MM.1S (cell line): ENCODE data around the gene USF1.
"Not testable (repeated sequence)": the region's sequence is repeated elsewhere in the genome, so short reads cannot be mapped to it uniquely, and the experiment has no call there.

ENCODE experiments used
- DNase-seq: peaks from one replicate; pipeline ENCODE4 v3.0.0-alpha.2; 2015
- H2AFZ ChIP-seq: fragments of 300-600 bp; sonication (generic); 2 replicates; pipeline ENCODE4 v1.6.0; 2016; ENCODE audit warnings: antibody characterized with exemption, low read length
- H3F3A ChIP-seq: fragments of 300-600 bp; sonication (generic); 2 replicates; pipeline ENCODE4 v1.6.1; 2016; ENCODE audit warnings: mild to moderate bottlenecking, antibody characterized with exemption, low read length, moderate library complexity, mixed read lengths; ENCODE audit not compliant: insufficient read depth
- H3K27ac ChIP-seq: fragments of 300-600 bp; sonication (generic); 2 replicates; pipeline ENCODE4 v1.5.1; 2016; ENCODE audit warnings: mild to moderate bottlenecking, low read length
- H3K27me3 ChIP-seq: fragments of 300-600 bp; sonication (generic); replicated peaks from 2 replicates; pipeline ENCODE4 v1.6.0; 2016; ENCODE audit warnings: low read length; ENCODE audit not compliant: insufficient read depth
- H3K36me3 ChIP-seq: fragments of 300-600 bp; sonication (generic); replicated peaks from 2 replicates; pipeline ENCODE4 v1.6.1; 2016; ENCODE audit warnings: mild to moderate bottlenecking, low read length, mixed read lengths; ENCODE audit not compliant: insufficient read depth
- H3K4me1 ChIP-seq: fragments of 300-600 bp; sonication (generic); 2 replicates; pipeline ENCODE4 v1.6.1; 2016; ENCODE audit warnings: low read length, mixed read lengths
- H3K4me2 ChIP-seq: fragments of 300-600 bp; sonication (generic); 2 replicates; pipeline ENCODE4 v1.6.0; 2016; ENCODE audit warnings: low read depth, low read length
- H3K4me3 ChIP-seq: fragments of 300-600 bp; sonication (generic); 2 replicates; pipeline ENCODE4 v1.5.1; 2016; ENCODE audit warnings: low read length, mixed read lengths
- H3K79me2 ChIP-seq: fragments of 300-600 bp; sonication (generic); 2 replicates; pipeline ENCODE4 v1.6.1; 2016; ENCODE audit warnings: mixed run types, low read length, mixed read lengths
- H3K9ac ChIP-seq: fragments of 300-600 bp; sonication (generic); 2 replicates; pipeline ENCODE4 v1.6.1; 2016; ENCODE audit warnings: low read length, mixed read lengths
- H3K9me2 ChIP-seq: fragments of 300-600 bp; sonication (generic); replicated peaks from 2 replicates; pipeline ENCODE4 v1.6.1; 2016; ENCODE audit warnings: mild to moderate bottlenecking, low read length, mixed read lengths; ENCODE audit not compliant: insufficient read depth
- H3K9me3 ChIP-seq: fragments of 300-600 bp; sonication (generic); replicated peaks from 2 replicates; pipeline ENCODE4 v1.6.1; 2016; ENCODE audit warnings: mild to moderate bottlenecking, low read length, mixed read lengths; ENCODE audit not compliant: insufficient read depth
- H4K20me1 ChIP-seq: fragments of 300-600 bp; sonication (generic); 2 replicates; pipeline ENCODE4 v1.6.1; 2016; ENCODE audit warnings: mild to moderate bottlenecking, low read length, moderate library complexity, mixed read lengths; ENCODE audit not compliant: insufficient read depth
- CTCF ChIP-seq: fragments of 300-600 bp; sonication (generic); IDR thresholded peaks from 2 replicates; pipeline ENCODE4 v1.5.1; 2016; ENCODE audit warnings: antibody characterized with exemption, low read length, mixed read lengths
- EZH2 ChIP-seq: fragments of 300-600 bp; sonication (generic); optimal IDR thresholded peaks from 2 replicates; pipeline ENCODE3; 2017; ENCODE audit warnings: low read depth, mild to moderate bottlenecking, antibody characterized with exemption, low read length, mixed read lengths
- EZH2phosphoT487 ChIP-seq: fragments of 300-600 bp; sonication (generic); IDR thresholded peaks from 2 replicates; pipeline ENCODE4 v1.6.1; 2018; ENCODE audit warnings: antibody characterized with exemption, low read length

The USF1 gene

GRCh38 chr1:160997323-160998038 lies 48.3 kb downstream of the USF1 start:
- no peak overlapping the region for H3K9ac ChIP-seq
- H3K36me3 ChIP-seq, result 0 out of 2 replicates have a peak, but pooled peaks cover 6% of the 10 kb centered on the region
- H3K9me3 ChIP-seq, result no peaks in the 10 kb centered on the region
- H3F3A ChIP-seq, result peaks cover 5% of the 10 kb centered on the region; the same call in 1 of the 2 replicates
- H3K4me1 ChIP-seq, result no peaks in the 10 kb centered on the region
- no peak overlapping the region for H2AFZ ChIP-seq
- H3K79me2 ChIP-seq, result peaks cover 12% of the 10 kb centered on the region
- TF ChIP-seq EZH2 (no peak), CTCF (peak; percentile 62), EZH2phosphoT487 (no peak)
- no peak overlapping the region for H3K4me3 ChIP-seq
- no peaks in the 10 kb centered on the region for H3K9me2 ChIP-seq
- H4K20me1 ChIP-seq, result no peaks in the 10 kb centered on the region
- H3K27me3 ChIP-seq, result no peaks in the 10 kb centered on the region
- DNase-seq, result peak; percentile 47
- no peak overlapping the region for H3K27ac ChIP-seq
- H3K4me2 ChIP-seq, result no peak overlapping the region

GRCh38 chr1:160996178-160996577 lies 49.6 kb downstream of the USF1 start:
- H3K27ac ChIP-seq, result no peak overlapping the region
- H3K4me3 ChIP-seq, result no peak overlapping the region
- no peaks in the 10 kb centered on the region for H3K27me3 ChIP-seq
- no peak for TF ChIP-seq CTCF
- no peak for TF ChIP-seq EZH2phosphoT487
- no peak for TF ChIP-seq EZH2
- H2AFZ ChIP-seq, result no peak overlapping the region
- H3K4me2 ChIP-seq, result no peak overlapping the region
- no peaks in the 10 kb centered on the region for H3K4me1 ChIP-seq
- no peaks in the 10 kb centered on the region for H4K20me1 ChIP-seq
- peaks cover 5% of the 10 kb centered on the region; the same call in 1 of the 2 replicates for H3F3A ChIP-seq
- peaks cover under 1% of the 10 kb centered on the region; the same call in 1 of the 2 replicates for H3K79me2 ChIP-seq
- H3K9me2 ChIP-seq, result no peaks in the 10 kb centered on the region
- H3K9me3 ChIP-seq, result no peaks in the 10 kb centered on the region
- DNase-seq, result no peak
- H3K36me3 ChIP-seq, result 0 out of 2 replicates have a peak, but pooled peaks cover 6% of the 10 kb centered on the region
- H3K9ac ChIP-seq, result no peak overlapping the region

GRCh38 chr1:160993544-160994193 lies 52.1 kb downstream of the USF1 start:
- no peaks in the 10 kb centered on the region for H3K9me3 ChIP-seq
- 0 out of 2 replicates have a peak, but pooled peaks cover 1% of the 10 kb centered on the region for H3K36me3 ChIP-seq
- no peaks in the 10 kb centered on the region for H3K79me2 ChIP-seq
- no peak overlapping the region for H3K4me2 ChIP-seq
- H3K27ac ChIP-seq, result no peak overlapping the region
- H3K4me3 ChIP-seq, result no peak overlapping the region
- no peak overlapping the region for H2AFZ ChIP-seq
- H3K9me2 ChIP-seq, result no peaks in the 10 kb centered on the region
- peaks cover 12% of the 10 kb centered on the region for H3F3A ChIP-seq
- no peak overlapping the region for H3K9ac ChIP-seq
- no peaks in the 10 kb centered on the region for H3K27me3 ChIP-seq
- no peaks in the 10 kb centered on the region for H3K4me1 ChIP-seq
- TF ChIP-seq EZH2 (no peak), CTCF (peak; percentile 44), EZH2phosphoT487 (no peak)
- no peaks in the 10 kb centered on the region for H4K20me1 ChIP-seq
- DNase-seq, result peak; percentile 51

- not testable (repeated sequence) for H3K79me2 ChIP-seq, DNase-seq
Observed at GRCh38 chr1:160992036-160992435, 53.7 kb downstream of the USF1 start.

More at GRCh38 chr1:160992036-160992435, 53.7 kb downstream of the USF1 start:
- H3F3A ChIP-seq, result peaks cover 12% of the 10 kb centered on the region
- H3K4me3 ChIP-seq, H3K4me2 ChIP-seq, H3K27ac ChIP-seq, H3K27me3 ChIP-seq, H3K36me3 ChIP-seq, H3K9me2 ChIP-seq, H3K9ac ChIP-seq, H4K20me1 ChIP-seq, H3K9me3 ChIP-seq, H3K4me1 ChIP-seq, H2AFZ ChIP-seq: not testable (repeated sequence)
